Vagina (tissue), 2 donors: ENCODE results near the gene PSMD7. TPM values are rescaled to one million over a fixed set of nuclear protein-coding genes. Genes with fewer than 3 reads are reported as not detected.

Experiments
- DNase-seq, 2 donors: peaks; one replicate each; pipeline ENCODE4 v3.0.0-alpha.2; 2017; ENCODE audit errors: extremely low spot score in 2 of 2
- H3K27ac ChIP-seq: fragments of 200-600 bp; sonication (generic); one replicate; pipeline ENCODE4 v1.5.1; 2019
- H3K27me3 ChIP-seq: fragments of 200-600 bp; sonication (generic); one replicate; pipeline ENCODE4 v1.5.1; 2019
- H3K36me3 ChIP-seq, 2 donors: fragments of 200-600 bp; sonication (generic); one replicate each; pipeline ENCODE4 v1.5.1; 2017 to 2019
- H3K4me1 ChIP-seq: fragments of 200-600 bp; sonication (generic); one replicate; pipeline ENCODE4 v1.5.1; 2019
- H3K4me3 ChIP-seq, 2 donors: fragments of 200-600 bp; sonication (generic); 1 replicate in 1 of 2; 2 replicates in 1 of 2; pipeline ENCODE4 v1.5.1; 2016 to 2019
- H3K9me3 ChIP-seq: fragments of 200-600 bp; sonication (generic); one replicate; pipeline ENCODE4 v1.5.1; 2019
- CTCF ChIP-seq, 3 experiments: fragments of 450-650 bp in 2 of 3; fragments of 200-600 bp in 1 of 3; sonication (generic) in 1 of 3; IDR thresholded peaks; one replicate each; pipeline ENCODE4 v1.5.1; 2017 to 2019; ENCODE audit warnings: antibody characterized with exemption in 3 of 3, mild to moderate bottlenecking in 2 of 3, moderate library complexity in 2 of 3
- POLR2A ChIP-seq, 2 donors: fragments of 450-650 bp; IDR thresholded peaks; one replicate each; pipeline ENCODE4 v1.6.1; 2017; ENCODE audit warnings: antibody characterized with exemption in 2 of 2, mild to moderate bottlenecking in 2 of 2, moderate library complexity in 2 of 2
- POLR2AphosphoS5 ChIP-seq, 2 donors: sonication (generic); formaldehyde crosslinking; IDR thresholded peaks; one replicate each; pipeline ENCODE4 v1.9.0; 2017; ENCODE audit warnings: antibody characterized with exemption in 2 of 2, mild to moderate bottlenecking in 2 of 2, low read depth in 1 of 2; ENCODE audit not compliant: insufficient read depth in 1 of 2
- intact Hi-C: fragments of 100-400 bp; cut with DNase I; formaldehyde crosslinking; loops from one replicate; pipeline ENCODE4 v1.15.1; 2023
- total RNA-seq: library from RNA; depleted of rRNA; stranded (reverse); fragments of >200 nt; gene quantifications from one replicate; pipeline ENCODE4 v1.2.3, GENCODE V29; 2016

Gene PSMD7
- total RNA-seq, 1 donor from 2014 or later: 74.4 TPM

GRCh38 chr16:74275031-74275636 is 21.5 kb upstream of the PSMD7 start:
- Histone ChIP-seq H3K36me3 (no peaks in the 10 kb centered on the region), H3K27me3 (no peaks in the 10 kb centered on the region), H3K4me3 (no peak overlapping the region), H3K4me1 (no peaks in the 10 kb centered on the region), H3K9me3 (no peaks in the 10 kb centered on the region), H3K27ac (no peak overlapping the region)
- no peak for DNase-seq
- TF ChIP-seq CTCF (IDR thresholded peaks at IDR 0.05): peak; percentile 30 to 44 (median 39)
- TF ChIP-seq POLR2AphosphoS5 (IDR thresholded peaks at IDR 0.05; ENCODE audit: insufficient read depth in 1 of 2, low read depth in 1 of 2): no peak
- intact Hi-C loops: no loop called here

GRCh38 chr16:74275711-74276110 is 20.9 kb upstream of the PSMD7 start:
- no peaks in the 10 kb centered on the region for H3K9me3 ChIP-seq
- H3K4me1 ChIP-seq: no peaks in the 10 kb centered on the region
- TF ChIP-seq POLR2AphosphoS5 (IDR thresholded peaks at IDR 0.05; ENCODE audit: insufficient read depth in 1 of 2, low read depth in 1 of 2) (no peak), CTCF (IDR thresholded peaks at IDR 0.05) (no peak), POLR2A (IDR thresholded peaks at IDR 0.05) (no peak)
- no peak for DNase-seq
- intact Hi-C loops: no loop called here
- H3K27me3 ChIP-seq: no peaks in the 10 kb centered on the region
- H3K36me3 ChIP-seq: no peaks in the 10 kb centered on the region
- H3K27ac ChIP-seq: no peak overlapping the region
- no peak overlapping the region for H3K4me3 ChIP-seq

GRCh38 chr16:74277974-74278373 is 18.6 kb upstream of the PSMD7 start:
- no peak for DNase-seq
- Histone ChIP-seq H3K4me3 (no peak overlapping the region), H3K36me3 (no peaks in the 10 kb centered on the region), H3K9me3 (no peaks in the 10 kb centered on the region), H3K27ac (no peak overlapping the region), H3K4me1 (no peaks in the 10 kb centered on the region), H3K27me3 (no peaks in the 10 kb centered on the region)
- TF ChIP-seq POLR2AphosphoS5 (IDR thresholded peaks at IDR 0.05; ENCODE audit: insufficient read depth in 1 of 2, low read depth in 1 of 2): no peak
- no peak for TF ChIP-seq CTCF (IDR thresholded peaks at IDR 0.05)
- TF ChIP-seq POLR2A (IDR thresholded peaks at IDR 0.05): no peak
- intact Hi-C loops: no loop called here

- H3K9me3 ChIP-seq: no peaks in the 10 kb centered on the region
- H3K36me3 ChIP-seq: no peaks in the 10 kb centered on the region
- no peak overlapping the region for H3K27ac ChIP-seq
- no peak for DNase-seq
- no peaks in the 10 kb centered on the region for H3K4me1 ChIP-seq
- intact Hi-C loops: no loop called here
- H3K27me3 ChIP-seq: no peaks in the 10 kb centered on the region
- H3K4me3 ChIP-seq: no peak overlapping the region
- no peak for TF ChIP-seq POLR2AphosphoS5 (IDR thresholded peaks at IDR 0.05; ENCODE audit: insufficient read depth in 1 of 2, low read depth in 1 of 2)
- no peak for TF ChIP-seq POLR2A (IDR thresholded peaks at IDR 0.05)
- no peak for TF ChIP-seq CTCF (IDR thresholded peaks at IDR 0.05)
Observed at GRCh38 chr16:74279266-74279665, 17.3 kb upstream of the PSMD7 start.

GRCh38 chr16:74279805-74280204 is 16.8 kb upstream of the PSMD7 start:
- intact Hi-C loops: no loop called here
- H3K4me1 ChIP-seq: no peaks in the 10 kb centered on the region
- no peak overlapping the region for H3K27ac ChIP-seq
- TF ChIP-seq CTCF (IDR thresholded peaks at IDR 0.05) (no peak), POLR2A (IDR thresholded peaks at IDR 0.05) (no peak), POLR2AphosphoS5 (IDR thresholded peaks at IDR 0.05; ENCODE audit: insufficient read depth in 1 of 2, low read depth in 1 of 2) (no peak)
- no peak for DNase-seq
- H3K4me3 ChIP-seq: no peak overlapping the region
- H3K9me3 ChIP-seq: no peaks in the 10 kb centered on the region
- no peaks in the 10 kb centered on the region for H3K27me3 ChIP-seq
- no peaks in the 10 kb centered on the region for H3K36me3 ChIP-seq
